Ectodermal cell (in vitro differentiated cells): ENCODE measurements around the gene ODAD2.

Source experiments
- H3K27ac ChIP-seq: 2 replicates; pipeline ENCODE4 v1.7.0; 2013; ENCODE audit warnings: mild to moderate bottlenecking, low read depth, low read length; ENCODE audit not compliant: insufficient read depth, poor library complexity, severe bottlenecking
- H3K27me3 ChIP-seq: 2 replicates; pipeline ENCODE4 v1.7.0; 2013; ENCODE audit warnings: mild to moderate bottlenecking, low read length; ENCODE audit not compliant: insufficient read depth, control insufficient read depth, poor library complexity, severe bottlenecking
- H3K36me3 ChIP-seq: one replicate; pipeline ENCODE4 v1.7.0; 2013; ENCODE audit warnings: low read length; ENCODE audit not compliant: control insufficient read depth, insufficient read depth
- H3K4me1 ChIP-seq: one replicate; pipeline ENCODE4 v1.7.0; 2013; ENCODE audit warnings: low read length; ENCODE audit not compliant: control insufficient read depth, insufficient read depth
- H3K4me3 ChIP-seq: 2 replicates; pipeline ENCODE4 v1.7.0; 2013; ENCODE audit warnings: low read depth, low read length, control low read depth; ENCODE audit not compliant: insufficient read depth
- H3K9me3 ChIP-seq: 2 replicates; pipeline ENCODE4 v1.7.0; 2013; ENCODE audit warnings: mild to moderate bottlenecking, low read length, moderate library complexity; ENCODE audit not compliant: control insufficient read depth
- WGBS, 2 experiments: methylation state at CpG; one replicate each; pipeline ENCODE4 v1.1.7; 2013; ENCODE audit warnings: missing lambda C conversion rate in 2 of 2; 5-methylcytosine and 5-hydroxymethylcytosine counted together

Gene ODAD2

GRCh38 chr10:27861781-27862180 is 137.1 kb downstream of the ODAD2 start:
- Histone ChIP-seq H3K4me1 (no peaks in the 10 kb centered on the region), H3K27me3 (peaks cover 5% of the 10 kb centered on the region), H3K36me3 (no peaks in the 10 kb centered on the region), H3K9me3 (no peaks in the 10 kb centered on the region), H3K27ac (no peak overlapping the region), H3K4me3 (no peak overlapping the region)
- 89 to 91% methylated on average over 2 to 4 of the region's 4 CpGs for WGBS, 2 experiments

GRCh38 chr10:27857616-27858015 is 141.3 kb downstream of the ODAD2 start:
- H3K4me3 ChIP-seq = no peak overlapping the region
- no peaks in the 10 kb centered on the region for H3K4me1 ChIP-seq
- no peak overlapping the region for H3K27ac ChIP-seq
- WGBS, 2 experiments = 32 to 34% methylated on average over 8 of the region's 8 CpGs
- H3K9me3 ChIP-seq = no peaks in the 10 kb centered on the region
- no peaks in the 10 kb centered on the region for H3K36me3 ChIP-seq
- H3K27me3 ChIP-seq = peaks cover 11% of the 10 kb centered on the region

- Histone ChIP-seq H3K27me3 (no peaks in the 10 kb centered on the region), H3K4me1 (no peaks in the 10 kb centered on the region), H3K4me3 (no peak overlapping the region), H3K27ac (no peak overlapping the region), H3K36me3 (no peaks in the 10 kb centered on the region), H3K9me3 (no peaks in the 10 kb centered on the region)
- 86 to 100% methylated on average over 1 of the region's 1 CpG for WGBS, 2 experiments
Observed at GRCh38 chr10:27844223-27844622, 154.7 kb downstream of the ODAD2 start.

GRCh38 chr10:27838901-27839300 is 160.0 kb downstream of the ODAD2 start:
- H3K4me1 ChIP-seq = no peaks in the 10 kb centered on the region
- WGBS, 2 experiments = 96 to 99% methylated on average over 8 of the region's 8 CpGs
- no peak overlapping the region for H3K4me3 ChIP-seq
- no peaks in the 10 kb centered on the region for H3K9me3 ChIP-seq
- H3K27ac ChIP-seq = no peak overlapping the region
- no peaks in the 10 kb centered on the region for H3K36me3 ChIP-seq
- no peaks in the 10 kb centered on the region for H3K27me3 ChIP-seq

GRCh38 chr10:27838361-27838760 is 160.5 kb downstream of the ODAD2 start:
- H3K9me3 ChIP-seq = no peaks in the 10 kb centered on the region
- H3K27ac ChIP-seq = no peak overlapping the region
- 94 to 95% methylated on average over 4 of the region's 4 CpGs for WGBS, 2 experiments
- H3K4me1 ChIP-seq = no peaks in the 10 kb centered on the region
- no peaks in the 10 kb centered on the region for H3K27me3 ChIP-seq
- H3K4me3 ChIP-seq = no peak overlapping the region
- no peaks in the 10 kb centered on the region for H3K36me3 ChIP-seq

GRCh38 chr10:27834476-27834875 is 164.4 kb downstream of the ODAD2 start:
- H3K4me3 ChIP-seq = no peak overlapping the region
- no peaks in the 10 kb centered on the region for H3K27me3 ChIP-seq
- no peaks in the 10 kb centered on the region for H3K36me3 ChIP-seq
- no peaks in the 10 kb centered on the region for H3K4me1 ChIP-seq
- 84 to 86% methylated on average over 3 of the region's 3 CpGs for WGBS, 2 experiments
- no peaks in the 10 kb centered on the region for H3K9me3 ChIP-seq
- H3K27ac ChIP-seq = no peak overlapping the region

GRCh38 chr10:27833792-27834191 is 165.1 kb downstream of the ODAD2 start:
- 94 to 97% methylated on average over 6 of the region's 6 CpGs for WGBS, 2 experiments
- H3K36me3 ChIP-seq = no peaks in the 10 kb centered on the region
- H3K9me3 ChIP-seq = no peaks in the 10 kb centered on the region
- H3K27ac ChIP-seq = no peak overlapping the region
- no peak overlapping the region for H3K4me3 ChIP-seq
- no peaks in the 10 kb centered on the region for H3K27me3 ChIP-seq
- H3K4me1 ChIP-seq = no peaks in the 10 kb centered on the region

- no peaks in the 10 kb centered on the region for H3K27me3 ChIP-seq
- no peaks in the 10 kb centered on the region for H3K4me1 ChIP-seq
- H3K27ac ChIP-seq = no peak overlapping the region
- WGBS, 2 experiments = 50 to 63% methylated on average over 2 to 3 of the region's 3 CpGs
- H3K4me3 ChIP-seq = no peak overlapping the region
- H3K9me3 ChIP-seq = no peaks in the 10 kb centered on the region
- H3K36me3 ChIP-seq = no peaks in the 10 kb centered on the region
Observed at GRCh38 chr10:27832826-27833225, 166.1 kb downstream of the ODAD2 start.

- no peaks in the 10 kb centered on the region for H3K9me3 ChIP-seq
- no peaks in the 10 kb centered on the region for H3K4me1 ChIP-seq
- no peak overlapping the region for H3K4me3 ChIP-seq
- H3K27ac ChIP-seq = no peak overlapping the region
- 94 to 96% methylated on average over 9 of the region's 9 CpGs for WGBS, 2 experiments
- no peaks in the 10 kb centered on the region for H3K27me3 ChIP-seq
- no peaks in the 10 kb centered on the region for H3K36me3 ChIP-seq
Observed at GRCh38 chr10:27826369-27826768, 172.5 kb downstream of the ODAD2 start.

GRCh38 chr10:27822301-27822700 is 176.6 kb downstream of the ODAD2 start:
- Histone ChIP-seq H3K27ac (no peak overlapping the region), H3K4me3 (no peak overlapping the region), H3K9me3 (no peaks in the 10 kb centered on the region), H3K36me3 (no peaks in the 10 kb centered on the region), H3K27me3 (no peaks in the 10 kb centered on the region), H3K4me1 (no peaks in the 10 kb centered on the region)
- 93 to 96% methylated on average over 4 of the region's 4 CpGs for WGBS, 2 experiments

- no peaks in the 10 kb centered on the region for H3K36me3 ChIP-seq
- H3K4me3 ChIP-seq = no peak overlapping the region
- WGBS, 2 experiments = 85 to 93% methylated on average over 3 of the region's 3 CpGs
- no peak overlapping the region for H3K27ac ChIP-seq
- H3K4me1 ChIP-seq = no peaks in the 10 kb centered on the region
- H3K9me3 ChIP-seq = no peaks in the 10 kb centered on the region
- no peaks in the 10 kb centered on the region for H3K27me3 ChIP-seq
Observed at GRCh38 chr10:27820637-27821036, 178.2 kb downstream of the ODAD2 start.
